Stomach (tissue), 9 donors: ENCODE measurements around the gene PCNT. TPM values are rescaled to one million over a fixed set of nuclear protein-coding genes. Genes with fewer than 3 reads are reported as not detected.

Source experiments
- DNase-seq, 2 donors: peaks; one replicate each; pipeline versions ENCODE4 v3.0.0 to v3.0.0-alpha.2; 2013 to 2019
- H3K27ac ChIP-seq, 5 donors: fragments of 200-600 bp in 4 of 5; sonication (generic) in 4 of 5; one replicate each; pipeline ENCODE4 v1.5.1; 2013 to 2019; ENCODE audit warnings: mild to moderate bottlenecking in 1 of 5, moderate library complexity in 1 of 5
- H3K27me3 ChIP-seq, 3 donors: fragments of 200-600 bp; sonication (generic); one replicate each; pipeline ENCODE4 v1.5.1; 2017 to 2019; ENCODE audit warnings: mixed run types in 1 of 3
- H3K36me3 ChIP-seq, 4 donors: fragments of 200-600 bp; sonication (generic); 1 replicate in 3 of 4; 2 replicates in 1 of 4; pipeline ENCODE4 v1.5.1; 2016 to 2019
- H3K4me1 ChIP-seq, 4 donors: fragments of 200-600 bp; sonication (generic); one replicate each; pipeline ENCODE4 v1.5.1; 2016 to 2019
- H3K4me3 ChIP-seq, 4 donors: fragments of 200-600 bp; sonication (generic) in 3 of 4; one replicate each; pipeline ENCODE4 v1.5.1; 2016 to 2019; ENCODE audit warnings: mild to moderate bottlenecking in 1 of 4
- H3K9me3 ChIP-seq, 4 donors: fragments of 200-600 bp; sonication (generic); one replicate each; pipeline ENCODE4 v1.5.1; 2016 to 2019
- CTCF ChIP-seq, 7 experiments: fragments of 450-650 bp in 4 of 7; fragments of 200-600 bp in 3 of 7; sonication (generic) in 3 of 7; IDR thresholded peaks; one replicate each; pipeline ENCODE4 v1.5.1; 2016 to 2019; ENCODE audit warnings: antibody characterized with exemption in 7 of 7, control low read depth in 2 of 7, mild to moderate bottlenecking in 1 of 7
- EP300 ChIP-seq: sonication (generic); formaldehyde crosslinking; IDR thresholded peaks from one replicate; pipeline ENCODE4 v1.6.1; 2017; ENCODE audit warnings: antibody characterized with exemption
- POLR2A ChIP-seq, 4 donors: fragments of 450-650 bp; IDR thresholded peaks; one replicate each; pipeline ENCODE4 v1.6.1; 2016; ENCODE audit warnings: antibody characterized with exemption in 4 of 4, control low read depth in 2 of 4, mild to moderate bottlenecking in 1 of 4, moderate library complexity in 1 of 4
- POLR2AphosphoS5 ChIP-seq, 3 donors: sonication (generic); formaldehyde crosslinking; IDR thresholded peaks; one replicate each; pipeline ENCODE4 v1.6.1; 2016; ENCODE audit warnings: antibody characterized with exemption in 3 of 3
- WGBS, 5 donors: extraction: QIAGEN DNeasy Blood & Tissue Kit in 3 of 5; methylation state at CpG; one replicate each; pipeline versions ENCODE4 v1.1.5 to v1.1.7; 2013 to 2018; 5-methylcytosine and 5-hydroxymethylcytosine counted together
- intact Hi-C: fragments of 100-400 bp; cut with DNase I; formaldehyde crosslinking; loops from one replicate; pipeline ENCODE4 v1.15.1; 2023; ENCODE audit warnings: low total_unique reads
- polyA plus RNA-seq, 3 donors: library from polyadenylated mRNA; stranded (reverse); fragments of 200-250 nt; gene quantifications; one replicate each; pipeline ENCODE4 v1.2.3, GENCODE V29; 2013
- total RNA-seq, 5 donors: library from RNA; depleted of rRNA; stranded (reverse); fragments of >200 nt; gene quantifications; one replicate each; pipeline versions ENCODE4 v1.1.0 to v1.2.3, GENCODE V29; 2014 to 2016
- donor health status: healthy with polysubstance abuse.
- donor health status: Bipolar disorder and iron deficiency.
- donor health status: healthy.

PCNT gene
- total and polyA plus RNA-seq, 8 donors = 4.7 to 133 (median 38.4) TPM

- Histone ChIP-seq H3K4me3 (peak overlapping the region; percentile 97 to 99 (median 98)), H3K36me3 (peaks cover 2 to 6% (median 5%) of the 10 kb centered on the region in 4 donors), H3K27ac (peak overlapping the region in 3 of 5 donors; percentile 99 to 100 (median 99)), H3K9me3 (no peaks in the 10 kb centered on the region), H3K27me3 (no peaks in the 10 kb centered on the region), H3K4me1 (peaks cover 21 to 64% (median 40%) of the 10 kb centered on the region in 4 donors)
- no peak for TF ChIP-seq CTCF (IDR thresholded peaks at IDR 0.05)
- no peak for TF ChIP-seq POLR2A (IDR thresholded peaks at IDR 0.05)
- TF ChIP-seq POLR2AphosphoS5 (IDR thresholded peaks at IDR 0.05) = no peak
- TF ChIP-seq EP300 = no peak
- WGBS, 5 donors = 3 to 4% (median 4%) methylated on average over 47 to 50 of the region's 50 CpGs
- DNase-seq = peak in 1 of 2 donors; percentile 45
- intact Hi-C loops = no loop called here
These were observed 1.4 kb upstream of the PCNT start for GRCh38 chr21:46322351-46323226.

GRCh38 chr21:46323227-46323709 is 688 bp upstream of the PCNT start:
- intact Hi-C loops = no loop called here
- peaks cover 21 to 58% (median 40%) of the 10 kb centered on the region in 4 donors for H3K4me1 ChIP-seq
- no peaks in the 10 kb centered on the region for H3K9me3 ChIP-seq
- peak overlapping the region; percentile 97 to 99 (median 98) for H3K4me3 ChIP-seq
- 0 to 1% (median 0%) methylated on average over 22 to 34 of the region's 34 CpGs for WGBS, 5 donors
- H3K36me3 ChIP-seq = peaks cover 8 to 12% (median 10%) of the 10 kb centered on the region in 4 donors
- TF ChIP-seq POLR2A (IDR thresholded peaks at IDR 0.05) (no peak), EP300 (no peak), POLR2AphosphoS5 (IDR thresholded peaks at IDR 0.05) (no peak)
- H3K27ac ChIP-seq = peak overlapping the region in 4 of 5 donors; percentile 99 to 100 (median 99)
- no peaks in the 10 kb centered on the region for H3K27me3 ChIP-seq
- DNase-seq = no peak

- DNase-seq = peak; percentile 90 to 96
- H3K4me1 ChIP-seq = peaks cover 21 to 55% (median 40%) of the 10 kb centered on the region in 4 donors
- no peak for TF ChIP-seq CTCF (IDR thresholded peaks at IDR 0.05)
- TF ChIP-seq POLR2AphosphoS5 (IDR thresholded peaks at IDR 0.05) = peak in 2 of 3 donors; percentile 15 to 18
- TF ChIP-seq POLR2A (IDR thresholded peaks at IDR 0.05) = peak in 1 of 4 donors; percentile 16
- no peak for TF ChIP-seq EP300
- no peaks in the 10 kb centered on the region for H3K9me3 ChIP-seq
- peak overlapping the region; percentile 97 to 99 (median 98) for H3K4me3 ChIP-seq
- intact Hi-C loops = no loop called here
- H3K27me3 ChIP-seq = no peaks in the 10 kb centered on the region
- peak overlapping the region; percentile 98 to 100 (median 99) for H3K27ac ChIP-seq
- 0 to 1% (median 0%) methylated on average over 12 to 95 of the region's 98 CpGs for WGBS, 5 donors
- peaks cover 8 to 24% (median 21%) of the 10 kb centered on the region in 4 donors for H3K36me3 ChIP-seq
These were observed 575 bp downstream of the PCNT start for GRCh38 chr21:46324390-46325072.

GRCh38 chr21:46325073-46325912 is 1.3 kb downstream of the PCNT start:
- Histone ChIP-seq H3K36me3 (peaks cover 8 to 32% (median 28%) of the 10 kb centered on the region in 4 donors), H3K9me3 (no peaks in the 10 kb centered on the region), H3K27me3 (no peaks in the 10 kb centered on the region), H3K27ac (peak overlapping the region; percentile 98 to 100 (median 99)), H3K4me3 (peak overlapping the region; percentile 97 to 99 (median 98)), H3K4me1 (peaks cover 21 to 47% (median 40%) of the 10 kb centered on the region in 4 donors)
- WGBS, 5 donors = 8 to 14% (median 9%) methylated on average over 28 to 43 of the region's 43 CpGs
- peak; percentile 37 to 81 for DNase-seq
- TF ChIP-seq CTCF (IDR thresholded peaks at IDR 0.05) = peak in 1 of 7 experiments; percentile 16
- TF ChIP-seq POLR2A (IDR thresholded peaks at IDR 0.05) = no peak
- intact Hi-C loops = no loop called here
